GM23248 (cell line): ENCODE measurements around the gene GRIP1. TPM values are rescaled to one million over a fixed set of nuclear protein-coding genes. Genes with fewer than 3 reads are reported as not detected.

Experiments used
- DNase-seq: peaks from one replicate; pipeline ENCODE4 v3.0.0-alpha.2; 2015
- H2AFZ ChIP-seq: fragments of 200-600 bp; sonication (generic); 2 replicates; pipeline ENCODE4 v1.6.1; 2016; ENCODE audit warnings: antibody characterized with exemption
- H3F3A ChIP-seq: fragments of 200-600 bp; sonication (generic); 2 replicates; pipeline ENCODE4 v1.6.1; 2016; ENCODE audit warnings: mild to moderate bottlenecking, antibody characterized with exemption, mixed run types; ENCODE audit not compliant: insufficient read depth
- H3K27ac ChIP-seq: fragments of 200-600 bp; sonication (generic); 2 replicates; pipeline ENCODE4 v1.5.1; 2016; ENCODE audit warnings: mild to moderate bottlenecking
- H3K27me3 ChIP-seq: fragments of 200-600 bp; sonication (generic); replicated peaks from 2 replicates; pipeline ENCODE4 v1.6.1; 2016; ENCODE audit warnings: mild to moderate bottlenecking; ENCODE audit not compliant: insufficient read depth
- H3K36me3 ChIP-seq: fragments of 200-600 bp; sonication (generic); 2 replicates; pipeline ENCODE4 v1.6.1; 2016; ENCODE audit warnings: low read depth, mild to moderate bottlenecking
- H3K4me1 ChIP-seq: fragments of 200-600 bp; sonication (generic); 2 replicates; pipeline ENCODE4 v1.6.1; 2016; ENCODE audit warnings: mild to moderate bottlenecking; ENCODE audit not compliant: insufficient read depth
- H3K4me2 ChIP-seq: fragments of 200-600 bp; sonication (generic); one replicate; pipeline ENCODE4 v1.6.1; 2016; ENCODE audit warnings: mild to moderate bottlenecking; ENCODE audit not compliant: unreplicated experiment
- H3K4me3 ChIP-seq: fragments of 200-600 bp; sonication (generic); 2 replicates; pipeline ENCODE4 v1.5.1; 2016; ENCODE audit warnings: mild to moderate bottlenecking
- H3K79me2 ChIP-seq: fragments of 200-600 bp; sonication (generic); 2 replicates; pipeline ENCODE4 v1.6.1; 2016; ENCODE audit warnings: mild to moderate bottlenecking; ENCODE audit not compliant: insufficient read depth
- H3K9ac ChIP-seq: fragments of 200-600 bp; sonication (generic); 2 replicates; pipeline ENCODE4 v1.6.1; 2016; ENCODE audit warnings: mild to moderate bottlenecking
- H3K9me2 ChIP-seq: fragments of 200-600 bp; sonication (generic); 2 replicates; pipeline ENCODE4 v1.6.1; 2016; ENCODE audit warnings: mixed run types, mild to moderate bottlenecking, moderate library complexity; ENCODE audit not compliant: insufficient read depth
- H3K9me3 ChIP-seq: fragments of 200-600 bp; sonication (generic); one replicate; pipeline ENCODE4 v1.6.1; 2017; ENCODE audit warnings: low read depth
- H4K20me1 ChIP-seq: fragments of 200-600 bp; sonication (generic); 2 replicates; pipeline ENCODE4 v1.6.0; 2016; ENCODE audit not compliant: insufficient read depth
- EZH2 ChIP-seq: fragments of 200-600 bp; sonication (generic); IDR thresholded peaks from 2 replicates; pipeline ENCODE4 v1.6.1; 2018; ENCODE audit warnings: antibody characterized with exemption, mild to moderate bottlenecking; ENCODE audit not compliant: insufficient read depth, poor library complexity, severe bottlenecking
- EZH2phosphoT487 ChIP-seq: fragments of 200-600 bp; sonication (generic); IDR thresholded peaks from 2 replicates; pipeline ENCODE4 v1.6.1; 2018; ENCODE audit warnings: antibody characterized with exemption, moderate library complexity, mild to moderate bottlenecking, low read depth; ENCODE audit not compliant: insufficient read depth
- WGBS, 2 experiments: methylation state at CpG; one replicate each; pipeline ENCODE4 v1.1.6; 2015 to 2017; ENCODE audit warnings: low lambda C conversion rate in 2 of 2, low coverage in 1 of 2; ENCODE audit errors: missing lambda C conversion rate in 2 of 2; 5-methylcytosine and 5-hydroxymethylcytosine counted together
- in situ Hi-C: fragments of 300-500 bp; cut with MboI; formaldehyde crosslinking; loops from 2 replicates; pipeline ENCODE4 v1.15.0; 2020
- polyA plus RNA-seq: library from polyadenylated mRNA; unstranded; fragments of >200 nt; fragmentation: Nextera tagmentation; extraction: Ambion mirVana; gene quantifications from 2 replicates; pipeline ENCODE4 v1.2.1, GENCODE V29; 2016
- total RNA-seq: library from RNA; depleted of rRNA; stranded (reverse); fragments of >200 nt; shearing (Covaris generic); gene quantifications from 2 replicates; pipeline ENCODE4 v1.2.3, GENCODE V29; 2014

GRIP1 gene
- total and polyA plus RNA-seq, 2 experiments from 2014 or later = not detected

DNA sequence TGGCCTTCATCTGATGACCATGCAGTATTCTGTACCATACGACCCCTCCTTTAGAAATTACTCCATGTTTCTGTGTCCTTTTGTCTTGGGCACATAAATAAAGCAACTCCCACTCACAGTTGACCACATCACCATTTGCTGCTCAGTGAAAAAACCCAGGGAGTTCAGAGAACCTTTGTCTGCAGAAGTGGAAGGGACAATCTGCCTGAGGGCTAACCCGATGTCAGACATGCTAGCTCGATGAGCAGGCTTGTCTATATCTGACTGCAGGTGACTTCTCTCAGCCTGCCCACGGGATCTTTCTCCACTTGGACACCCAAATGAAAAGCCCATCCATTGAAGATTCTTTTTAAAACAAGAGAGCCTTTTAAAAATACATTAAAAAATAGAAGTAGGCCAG is 45.7 kb upstream of the GRIP1 start:
- no peaks in the 10 kb centered on the region for H3K4me1 ChIP-seq
- H3F3A ChIP-seq = no peaks in the 10 kb centered on the region
- H3K9me2 ChIP-seq = no peaks in the 10 kb centered on the region
- H3K36me3 ChIP-seq = no peaks in the 10 kb centered on the region
- H3K27me3 ChIP-seq = no peaks in the 10 kb centered on the region
- no peak overlapping the region for H3K27ac ChIP-seq
- in situ Hi-C loops = no loop called here
- no peak for DNase-seq
- 29 to 36% methylated on average over 4 of the region's 4 CpGs for WGBS, 2 experiments
- no peak overlapping the region for H3K4me2 ChIP-seq
- TF ChIP-seq EZH2 = no peak
- no peak for TF ChIP-seq EZH2phosphoT487
- H3K79me2 ChIP-seq = no peaks in the 10 kb centered on the region
- no peaks in the 10 kb centered on the region for H4K20me1 ChIP-seq
- no peak overlapping the region for H2AFZ ChIP-seq
- no peaks in the 10 kb centered on the region for H3K9me3 ChIP-seq
- H3K4me3 ChIP-seq = no peak overlapping the region
- no peak overlapping the region for H3K9ac ChIP-seq

DNA sequence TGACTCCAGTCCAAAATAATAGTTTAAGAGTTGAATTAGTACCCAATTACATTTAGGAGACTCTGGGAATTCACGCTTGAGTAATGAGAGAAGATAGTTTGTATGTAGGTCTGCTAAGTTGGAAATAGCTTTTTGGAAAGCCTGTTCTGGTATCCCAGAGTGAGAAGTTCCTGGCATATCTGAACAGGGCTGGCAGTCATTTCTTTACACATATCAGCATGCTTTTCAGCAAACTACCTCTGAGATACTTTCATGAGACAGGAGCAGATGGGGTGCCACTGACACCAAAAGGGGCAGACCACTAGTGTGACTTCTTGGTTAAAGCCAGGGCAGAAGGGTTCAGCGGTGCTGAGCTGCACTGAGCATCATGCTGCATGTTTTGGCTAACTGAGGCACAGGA is 45.1 kb upstream of the GRIP1 start:
- Histone ChIP-seq H3K79me2 (no peaks in the 10 kb centered on the region), H3K36me3 (no peaks in the 10 kb centered on the region), H3F3A (no peaks in the 10 kb centered on the region), H3K4me3 (no peak overlapping the region), H3K27me3 (no peaks in the 10 kb centered on the region), H2AFZ (no peak overlapping the region), H3K9me2 (no peaks in the 10 kb centered on the region), H3K27ac (no peak overlapping the region), H4K20me1 (no peaks in the 10 kb centered on the region), H3K9ac (no peak overlapping the region), H3K4me1 (no peaks in the 10 kb centered on the region), H3K4me2 (no peak overlapping the region), H3K9me3 (no peaks in the 10 kb centered on the region)
- 45 to 48% methylated on average over 2 of the region's 2 CpGs for WGBS, 2 experiments
- in situ Hi-C loops = no loop called here
- DNase-seq = no peak
- TF ChIP-seq EZH2phosphoT487 (no peak), EZH2 (no peak)

DNA sequence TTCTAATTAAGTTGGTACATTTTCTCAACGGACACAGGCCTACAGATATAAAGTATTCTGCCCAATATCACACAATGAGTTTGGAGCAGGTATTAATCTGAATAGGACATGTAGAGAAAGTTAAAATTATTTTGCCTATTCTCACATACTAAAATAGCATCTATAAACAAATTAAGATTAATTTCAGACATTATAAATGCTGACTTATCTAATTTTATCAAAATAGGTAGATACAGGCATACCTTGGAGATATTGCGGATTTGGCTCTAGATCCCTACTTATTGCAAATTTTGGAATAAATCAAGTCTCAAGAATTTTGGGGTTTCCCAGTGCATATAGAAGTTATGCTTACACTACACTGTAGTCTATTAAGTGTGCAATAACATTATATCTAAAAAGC is 41.0 kb upstream of the GRIP1 start:
- Histone ChIP-seq H3K79me2 (no peaks in the 10 kb centered on the region), H3K9me2 (no peaks in the 10 kb centered on the region), H4K20me1 (no peaks in the 10 kb centered on the region), H3K27me3 (no peaks in the 10 kb centered on the region), H3K4me1 (no peaks in the 10 kb centered on the region), H3K27ac (no peak overlapping the region), H3K9ac (no peak overlapping the region), H2AFZ (no peak overlapping the region), H3K9me3 (no peaks in the 10 kb centered on the region), H3K4me2 (no peak overlapping the region), H3K4me3 (no peak overlapping the region), H3K36me3 (no peaks in the 10 kb centered on the region), H3F3A (no peaks in the 10 kb centered on the region)
- DNase-seq = no peak
- in situ Hi-C loops = no loop called here
- 30% methylated on average over 2 of the region's 2 CpGs for WGBS, 2 experiments
- no peak for TF ChIP-seq EZH2phosphoT487
- no peak for TF ChIP-seq EZH2

DNA sequence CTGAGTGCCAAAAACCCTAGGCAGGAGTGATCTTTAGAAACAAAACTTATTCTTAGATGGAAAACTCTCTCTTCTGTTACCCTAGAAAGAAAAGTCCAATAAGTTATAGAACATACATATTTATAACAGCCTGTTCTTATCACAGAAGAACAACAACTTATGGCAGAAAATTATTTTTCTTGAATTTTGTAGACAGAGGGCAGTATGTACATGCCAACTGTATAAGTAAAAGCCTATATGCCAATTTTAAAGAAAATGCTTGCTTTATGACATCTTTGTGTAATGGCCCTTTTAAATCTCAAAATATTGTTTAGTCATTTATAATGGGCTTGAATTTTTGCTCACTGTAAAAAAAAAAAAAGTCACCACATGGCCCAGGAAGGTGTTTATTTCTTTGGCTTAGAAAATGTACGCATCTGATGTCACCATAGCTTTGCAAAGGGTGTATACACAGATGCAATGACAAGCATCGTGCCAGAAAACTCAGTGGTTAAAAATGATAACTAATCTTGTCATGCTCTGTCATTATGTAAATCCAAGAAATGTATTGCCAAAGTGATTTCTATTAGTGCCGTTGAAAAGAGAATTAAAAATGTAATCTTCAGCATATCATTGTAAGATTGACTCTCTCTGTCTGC is 38.3 kb upstream of the GRIP1 start:
- DNase-seq = no peak
- Histone ChIP-seq H4K20me1 (no peaks in the 10 kb centered on the region), H3K36me3 (no peaks in the 10 kb centered on the region), H3K9me2 (no peaks in the 10 kb centered on the region), H3K4me2 (no peak overlapping the region), H3K4me1 (no peaks in the 10 kb centered on the region), H3K9ac (no peak overlapping the region), H3K27ac (no peak overlapping the region), H2AFZ (no peak overlapping the region), H3F3A (no peaks in the 10 kb centered on the region), H3K4me3 (no peak overlapping the region), H3K9me3 (no peaks in the 10 kb centered on the region), H3K79me2 (no peaks in the 10 kb centered on the region), H3K27me3 (0 out of 2 replicates have a peak, but pooled peaks cover 3% of the 10 kb centered on the region)
- TF ChIP-seq EZH2phosphoT487 (no peak), EZH2 (no peak)
- in situ Hi-C loops = no loop called here
- WGBS, 2 experiments = 21 to 26% methylated on average over 3 of the region's 3 CpGs
